ENCODE data around the gene NSUN4.
"Not testable (repeated sequence)": the region's sequence is repeated elsewhere in the genome, so short reads cannot be mapped to it uniquely, and the experiment has no call there.

Gene NSUN4

GRCh38 chr1:46340404-46341221 lies at the start of gene NSUN4:
Gene NSUN4, plus strand, starts transcription at chr1:46340807. Its CDS starts 20 bp downstream, at chr1:46340827.
- no peak for FAIRE-seq

GRCh38 chr1:46295306-46295705 lies 45.3 kb upstream of the NSUN4 start:
- FAIRE-seq: no peak

GRCh38 chr1:46298387-46298786 lies 42.2 kb upstream of the NSUN4 start:
- no peak for FAIRE-seq

GRCh38 chr1:46300673-46301405 lies 39.8 kb upstream of the NSUN4 start:
- no peak for FAIRE-seq

- no peak for FAIRE-seq
Measured at GRCh38 chr1:46301406-46301807, 39.2 kb upstream of the NSUN4 start.

GRCh38 chr1:46301808-46302640 lies 38.6 kb upstream of the NSUN4 start:
- no peak for FAIRE-seq

GRCh38 chr1:46302641-46303037 lies 38.0 kb upstream of the NSUN4 start:
- FAIRE-seq: no peak

- peak; percentile 92 for FAIRE-seq
Measured at GRCh38 chr1:46303038-46303871, 37.4 kb upstream of the NSUN4 start, which contains the start of the genes LRRC41 and UQCRH. Gene LRRC41, minus strand, starts transcription at chr1:46303616. Its CDS starts 294 bp downstream, at chr1:46303322. Gene UQCRH, plus strand, starts transcription at chr1:46303698. Its CDS starts 69 bp downstream, at chr1:46303767.

- no peak for FAIRE-seq
Measured at GRCh38 chr1:46303872-46304326, 36.7 kb upstream of the NSUN4 start.

GRCh38 chr1:46306159-46306530 lies 34.5 kb upstream of the NSUN4 start:
- no peak for FAIRE-seq

- FAIRE-seq: no peak
Measured at GRCh38 chr1:46309401-46310159, 31.0 kb upstream of the NSUN4 start.

GRCh38 chr1:46310321-46310720 lies 30.3 kb upstream of the NSUN4 start:
- no peak for FAIRE-seq

- no peak for FAIRE-seq
Measured at GRCh38 chr1:46315669-46316403, 24.8 kb upstream of the NSUN4 start.

GRCh38 chr1:46317323-46317722 lies 23.3 kb upstream of the NSUN4 start:
- FAIRE-seq: no peak

GRCh38 chr1:46319301-46319700 lies 21.3 kb upstream of the NSUN4 start:
- FAIRE-seq: not testable (repeated sequence)

GRCh38 chr1:46319960-46320914 lies 20.4 kb upstream of the NSUN4 start:
- not testable (repeated sequence) for FAIRE-seq

GRCh38 chr1:46322191-46322590 lies 18.4 kb upstream of the NSUN4 start:
- not testable (repeated sequence) for FAIRE-seq

- FAIRE-seq: not testable (repeated sequence)
Measured at GRCh38 chr1:46325285-46326076, 15.1 kb upstream of the NSUN4 start.
